Spleen (tissue), 11 donors: Measurements from ENCODE around the gene HIPK2. TPM values are rescaled to one million over a fixed set of nuclear protein-coding genes. Genes with fewer than 3 reads are reported as not detected.
A peak's percentile ranks its signal among the peaks of the same experiment; 100 is the strongest.

Experiments
- DNase-seq: peaks from one replicate; pipeline ENCODE4 v3.0.0-alpha.2; 2020
- H3K27ac ChIP-seq, 8 donors: fragments of 200-600 bp; sonication (generic) in 7 of 8; 1 replicate in 4 of 8; 2 replicates in 4 of 8; pipeline versions ENCODE4 v1.5.0 to v1.8.0; 2016 to 2021; ENCODE audit warnings: inconsistent platforms in 4 of 8, mild to moderate bottlenecking in 4 of 8, moderate library complexity in 1 of 8
- H3K27me3 ChIP-seq, 7 donors: fragments of 200-600 bp; sonication (generic) in 6 of 7; replicated peaks in 1 of 7; 1 replicate in 4 of 7; 2 replicates in 3 of 7; pipeline versions ENCODE4 v1.5.0 to v1.8.0; 2016 to 2021; ENCODE audit warnings: inconsistent platforms in 3 of 7, mild to moderate bottlenecking in 1 of 7
- H3K36me3 ChIP-seq, 6 donors: fragments of 200-600 bp; sonication (generic) in 5 of 6; 1 replicate in 4 of 6; 2 replicates in 2 of 6; pipeline versions ENCODE4 v1.5.0 to v1.8.0; 2016 to 2021; ENCODE audit warnings: inconsistent platforms in 2 of 6
- H3K4me1 ChIP-seq, 6 donors: fragments of 200-600 bp; sonication (generic) in 5 of 6; 1 replicate in 3 of 6; 2 replicates in 3 of 6; pipeline versions ENCODE4 v1.5.0 to v1.8.0; 2016 to 2021; ENCODE audit warnings: inconsistent platforms in 3 of 6
- H3K4me3 ChIP-seq, 8 donors: fragments of 200-600 bp; sonication (generic) in 7 of 8; 1 replicate in 4 of 8; 2 replicates in 4 of 8; pipeline versions ENCODE4 v1.5.0 to v1.8.0; 2016 to 2021; ENCODE audit warnings: inconsistent platforms in 4 of 8, mild to moderate bottlenecking in 4 of 8, moderate library complexity in 2 of 8
- H3K9me3 ChIP-seq, 8 donors: fragments of 200-600 bp; sonication (generic) in 7 of 8; 1 replicate in 4 of 8; 2 replicates in 4 of 8; pipeline versions ENCODE4 v1.5.0 to v1.8.0; 2016 to 2021; ENCODE audit warnings: inconsistent platforms in 4 of 8
- CTCF ChIP-seq, 11 experiments: fragments of 200-600 bp in 7 of 11; fragments of 450-650 bp in 4 of 11; sonication (generic) in 4 of 11; IDR thresholded peaks in 8 of 11; conservative IDR thresholded peaks in 3 of 11; 1 replicate in 7 of 11; 2 replicates in 4 of 11; pipeline versions ENCODE4 v1.4.0 to v1.8.0; 2016 to 2021; ENCODE audit warnings: antibody characterized with exemption in 11 of 11, inconsistent platforms in 4 of 11, mild to moderate bottlenecking in 1 of 11
- POLR2A ChIP-seq, 3 donors: fragments of 450-650 bp; IDR thresholded peaks; one replicate each; pipeline ENCODE4 v1.5.1; 2017; ENCODE audit warnings: antibody characterized with exemption in 3 of 3, mild to moderate bottlenecking in 1 of 3
- POLR2AphosphoS5 ChIP-seq, 3 donors: sonication (generic); formaldehyde crosslinking; IDR thresholded peaks; one replicate each; pipeline ENCODE4 v1.5.1; 2017; ENCODE audit warnings: antibody characterized with exemption in 3 of 3
- WGBS, 5 donors: extraction: QIAGEN DNeasy Blood & Tissue Kit in 3 of 5; methylation state at CpG; one replicate each; pipeline versions ENCODE4 v1.1.5 to v1.1.7; 2013 to 2018; 5-methylcytosine and 5-hydroxymethylcytosine counted together
- intact Hi-C: fragments of 100-400 bp; cut with DNase I; formaldehyde crosslinking; loops from one replicate; pipeline ENCODE4 v1.15.0; 2023; ENCODE audit warnings: low total_unique reads
- polyA plus RNA-seq, 3 donors: library from polyadenylated mRNA; stranded (reverse); fragments of 200-250 nt; gene quantifications; one replicate each; pipeline ENCODE4 v1.2.1, GENCODE V29; 2013
- total RNA-seq, 7 donors: library from RNA; depleted of rRNA in 3 of 7; stranded (reverse); fragments of >200 nt in 3 of 7; fragmentation: NEBNext Ultra II Directional in 4 of 7; extraction: Animal tissue kit (Norgen Biotek cat#: 25700) in 4 of 7; gene quantifications; one replicate each; pipeline versions ENCODE4 v1.1.0 to v1.2.1, GENCODE V29; 2016 to 2021
- donor health status: healthy with polysubstance abuse.
- donor health status: DM: no; HTN: no; CAD: no; lungs with moderate emphysema.
- donor health status: DM: no; HTN: no; CAD: no.
- donor health status: Bipolar disorder and iron deficiency.
- donor health status: healthy.
- donor health status: DM: no; HTN: no; CAD: no.
- donor health status: DM: yes; HTN: yes; CAD: no.

The HIPK2 gene
- total and polyA plus RNA-seq, 10 donors = 1.7 to 97.5 (median 51.8) TPM

DNA sequence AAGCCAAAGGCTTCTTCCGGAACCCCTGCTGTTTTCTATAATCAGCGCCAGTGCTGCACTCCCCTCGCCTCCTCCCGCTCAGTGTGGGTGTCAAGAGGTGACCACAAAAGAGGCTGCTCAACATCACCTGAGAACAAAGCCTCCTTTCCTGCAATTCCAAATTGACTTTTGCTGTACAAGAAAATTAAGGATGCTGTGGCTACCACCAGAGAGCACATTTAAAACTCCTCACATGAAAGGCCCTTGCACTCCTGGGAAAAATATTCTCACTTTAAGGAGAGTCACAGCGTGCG, 96.4 kb downstream of the HIPK2 start:
- no peak for DNase-seq
- H3K27me3 ChIP-seq = no peaks in the 10 kb centered on the region
- peak overlapping the region in 4 of 8 donors; percentile 23 to 71 (median 50) for H3K27ac ChIP-seq
- H3K4me1 ChIP-seq = peaks cover 10 to 54% (median 29%) of the 10 kb centered on the region in 6 donors
- 81 to 93% (median 89%) methylated on average over 6 of the region's 6 CpGs for WGBS, 5 donors
- TF ChIP-seq POLR2AphosphoS5 (IDR thresholded peaks at IDR 0.05) (no peak), CTCF (IDR thresholded peaks at IDR 0.05 in 8 of 11, conservative IDR thresholded peaks at IDR 0.05 in 3 of 11) (no peak), POLR2A (IDR thresholded peaks at IDR 0.05) (no peak)
- peaks cover 0 to 11% (median 4%) of the 10 kb centered on the region in 8 donors for H3K9me3 ChIP-seq
- intact Hi-C loops = no loop called here
- H3K4me3 ChIP-seq = no peak overlapping the region
- peaks cover 0 to 35% (median 0%) of the 10 kb centered on the region in 6 donors for H3K36me3 ChIP-seq

- intact Hi-C loops = no loop called here
- Histone ChIP-seq H3K36me3 (peaks cover 0 to 29% (median 0%) of the 10 kb centered on the region in 6 donors), H3K4me1 (peaks cover 10 to 56% (median 29%) of the 10 kb centered on the region in 6 donors), H3K27ac (peak overlapping the region in 5 of 8 donors; percentile 1 to 71 (median 41)), H3K9me3 (peaks cover 0 to 6% (median 3%) of the 10 kb centered on the region in 8 donors), H3K27me3 (no peaks in the 10 kb centered on the region), H3K4me3 (no peak overlapping the region)
- TF ChIP-seq POLR2AphosphoS5 (IDR thresholded peaks at IDR 0.05) (peak; percentile 17 to 48 (median 38)), CTCF (IDR thresholded peaks at IDR 0.05 in 8 of 11, conservative IDR thresholded peaks at IDR 0.05 in 3 of 11) (no peak)
- WGBS, 5 donors = 37 to 53% (median 45%) methylated on average over 11 of the region's 11 CpGs
- peak; percentile 85 for DNase-seq
Observed at GRCh38 chr7:139680676-139681462, 96.9 kb downstream of the HIPK2 start.

- no peak for DNase-seq
- 65 to 83% (median 78%) methylated on average over 13 of the region's 13 CpGs for WGBS, 5 donors
- H3K27me3 ChIP-seq = no peaks in the 10 kb centered on the region
- TF ChIP-seq POLR2AphosphoS5 (IDR thresholded peaks at IDR 0.05) = no peak
- TF ChIP-seq POLR2A (IDR thresholded peaks at IDR 0.05) = no peak
- no peak for TF ChIP-seq CTCF (IDR thresholded peaks at IDR 0.05 in 8 of 11, conservative IDR thresholded peaks at IDR 0.05 in 3 of 11)
- intact Hi-C loops = no loop called here
- no peak overlapping the region for H3K4me3 ChIP-seq
- H3K9me3 ChIP-seq = no peaks in the 10 kb centered on the region
- H3K36me3 ChIP-seq = peaks cover 0 to 25% (median 0%) of the 10 kb centered on the region in 6 donors
- H3K27ac ChIP-seq = peak overlapping the region in 4 of 8 donors; percentile 1 to 71 (median 42)
- peaks cover 10 to 65% (median 29%) of the 10 kb centered on the region in 6 donors for H3K4me1 ChIP-seq
Observed at GRCh38 chr7:139679731-139680594, 97.8 kb downstream of the HIPK2 start.

GRCh38 chr7:139676390-139676789, 101.4 kb downstream of the HIPK2 start:
- H3K9me3 ChIP-seq = no peaks in the 10 kb centered on the region
- peaks cover 4 to 48% (median 12%) of the 10 kb centered on the region in 6 donors for H3K4me1 ChIP-seq
- intact Hi-C loops = no loop called here
- no peak overlapping the region for H3K4me3 ChIP-seq
- no peaks in the 10 kb centered on the region for H3K27me3 ChIP-seq
- peak overlapping the region in 2 of 8 donors; percentile 35 to 54 for H3K27ac ChIP-seq
- DNase-seq = no peak
- H3K36me3 ChIP-seq = peaks cover 0 to 31% (median 3%) of the 10 kb centered on the region in 6 donors
- WGBS, 5 donors = 94 to 98% (median 95%) methylated on average over 2 of the region's 2 CpGs
- TF ChIP-seq POLR2A (IDR thresholded peaks at IDR 0.05) (no peak), CTCF (IDR thresholded peaks at IDR 0.05 in 8 of 11, conservative IDR thresholded peaks at IDR 0.05 in 3 of 11) (no peak)
